GM18499 (cell line): ENCODE data around the gene LUC7L.

Experiments
- ATAC-seq: cut with Tn5 transposase; IDR thresholded peaks from one replicate; pipeline ENCODE4 v1.9.1; 2021; ENCODE audit warnings: moderate number of reproducible peaks; ENCODE audit not compliant: insufficient read depth, unreplicated experiment

The LUC7L gene

GRCh38 chr16:149024-149660 is 80.1 kb downstream of the LUC7L start:
- no peak for ATAC-seq

GRCh38 chr16:146646-147045 is 82.6 kb downstream of the LUC7L start:
- ATAC-seq, result no peak

- no peak for ATAC-seq
These were observed 84.4 kb downstream of the LUC7L start for GRCh38 chr16:144797-145252.

- no peak for ATAC-seq
These were observed 85.8 kb downstream of the LUC7L start for GRCh38 chr16:143456-143855.

- ATAC-seq, result no peak
These were observed 86.2 kb downstream of the LUC7L start for GRCh38 chr16:143047-143446.

- no peak for ATAC-seq
These were observed 86.8 kb downstream of the LUC7L start for GRCh38 chr16:142405-142967.

GRCh38 chr16:140175-140857 is 88.9 kb downstream of the LUC7L start:
- no peak for ATAC-seq
